Measurements from ENCODE around the gene PLEKHA5. TPM values are rescaled to one million over a fixed set of nuclear protein-coding genes. Genes with fewer than 3 reads are reported as not detected.
"Not testable (repeated sequence)": the region's sequence is repeated elsewhere in the genome, so short reads cannot be mapped to it uniquely, and the experiment has no call there.

Gene PLEKHA5
- total and polyA plus RNA-seq, 2 of the 4 experiments (the other 2 are of a cell fraction), result 5.3 to 12.2 TPM

- no peak for TF ChIP-seq RFX5 (IDR thresholded peaks at IDR 0.05; ENCODE audit: low read depth, low read length)
Measured at GRCh38 chr12:19398376-19399363, 269.1 kb downstream of the PLEKHA5 start (continued).

GRCh38 chr12:19400649-19401285, 271.2 kb downstream of the PLEKHA5 start:
- H3K9me3 ChIP-seq (ENCODE audit: control insufficient read depth, insufficient read depth, low read length); H4K8ac ChIP-seq (ENCODE audit: low read depth in 2 of 2, low read length in 2 of 2); H3K4me2 ChIP-seq (ENCODE audit: low read depth, low read length); H2BK15ac ChIP-seq (ENCODE audit: low read depth, low read length); H3K56ac ChIP-seq (ENCODE audit: extremely low read depth, insufficient read depth, low read length); in situ Hi-C loops (cut with MboI; ENCODE audit: low sequenced_read_pairs); H3K4ac ChIP-seq (ENCODE audit: low read depth, low read length); H3K4me3 ChIP-seq (ENCODE audit: insufficient read depth, low read depth, low read length); POLR2A ChIA-PET (ENCODE audit: unreplicated experiment); BruUV-seq (replicated peaks); H2AK5ac ChIP-seq (ENCODE audit: low read depth, low read length); H3K18ac ChIP-seq (ENCODE audit: low read depth, low read length); H4K5ac ChIP-seq (ENCODE audit: low read depth, low read length); H3K14ac ChIP-seq (replicated peaks; ENCODE audit: low read depth, low read length); H3K4me1 ChIP-seq (ENCODE audit: control insufficient read depth, insufficient read depth, low read length); dilution Hi-C loops (cut with HindIII; ENCODE audit: low sequenced_read_pairs, unreplicated experiment); H3K79me1 ChIP-seq (ENCODE audit: low read depth in 1 of 2, low read length in 2 of 2); H2BK120ac ChIP-seq (ENCODE audit: low read depth, low read length); H3K9me1 ChIP-seq (ENCODE audit: insufficient read depth, low read length); intact Hi-C loops (cut with micrococcal nuclease); H4K91ac ChIP-seq (ENCODE audit: insufficient read depth, low read depth, low read length); H3K9ac ChIP-seq (ENCODE audit: low read depth, low read length); DNase-seq; H3K23ac ChIP-seq (ENCODE audit: low read depth, low read length); ATAC-seq (ENCODE audit: low read depth); H2BK5ac ChIP-seq (ENCODE audit: low read depth, low read length, poor library complexity, severe bottlenecking); H2BK20ac ChIP-seq (ENCODE audit: low read depth, low read length); H4K20me1 ChIP-seq (ENCODE audit: insufficient read depth, low read length); H3K27me3 ChIP-seq (ENCODE audit: control insufficient read depth, insufficient read depth, low read length); H3K27ac ChIP-seq (ENCODE audit: insufficient read depth, low read length); H3K36me3 ChIP-seq (ENCODE audit: control insufficient read depth, insufficient read depth, low read length); CTCF ChIA-PET: not testable (repeated sequence)
- 100% methylated on average over 1 of the region's 9 CpGs; no CpG with 5 or more reads in 1 of the 2 experiments for WGBS, 2 experiments (ENCODE audit: extremely low coverage in 2 of 2, insufficient read length in 1 of 2)
- Histone ChIP-seq H2AK9ac (replicated peaks; ENCODE audit: low read depth, low read length, poor library complexity) (peak overlapping the region; percentile 61), H2AFZ (replicated peaks; ENCODE audit: low read length, poor library complexity) (peak overlapping the region; percentile 3)

Measured in IMR-90 (cell line).